ENCODE results near the gene ACADS. TPM values are rescaled to one million over a fixed set of nuclear protein-coding genes. Genes with fewer than 3 reads are reported as not detected.

ACADS gene
- total and polyA plus RNA-seq, 2 of the 8 experiments (the other 6 are each of a cell fraction or from before 2014, with no cell fraction given), result 4.9 to 7.5 TPM

- TF ChIP-seq ATF3 (IDR thresholded peaks at IDR 0.05; ENCODE audit: insufficient read depth, low read depth, low read length) (no peak), RFX5 (IDR thresholded peaks at IDR 0.05; ENCODE audit: borderline replicate concordance, low read depth, low read length) (no peak)
Measured at GRCh38 chr12:120677765-120678473, 47.7 kb upstream of the ACADS start (continued).
